Measurements from ENCODE around the gene DOCK1.
"Not testable (repeated sequence)": the region's sequence is repeated elsewhere in the genome, so short reads cannot be mapped to it uniquely, and the experiment has no call there.

Gene DOCK1

GRCh38 chr10:126913316-126913715 is 8.1 kb downstream of the DOCK1 start:
- no peak for DNase-seq
- Histone ChIP-seq H3K4me3 (ENCODE audit: low read depth, low read length) (no peak overlapping the region), H3K27me3 (ENCODE audit: insufficient read depth, low read length) (no peaks in the 10 kb centered on the region), H3K36me3 (ENCODE audit: control insufficient read depth in 1 of 2, insufficient read depth in 2 of 2, low read length in 2 of 2) (peaks cover 8 to 14% of the 10 kb centered on the region in 2 experiments), H3K27ac (ENCODE audit: low read depth, low read length) (no peak overlapping the region), H2BK12ac (ENCODE audit: low read length) (no peak overlapping the region), H3K23ac (ENCODE audit: low read length) (no peak overlapping the region), H3K4ac (ENCODE audit: low read depth, low read length) (peak overlapping the region; percentile 30), H3K4me2 (ENCODE audit: low read length) (no peak overlapping the region), H4K8ac (ENCODE audit: low read depth, low read length) (no peak overlapping the region), H3K79me1 (ENCODE audit: low read length) (no peaks in the 10 kb centered on the region), H3K9ac (ENCODE audit: low read length) (no peak overlapping the region), H2AK5ac (ENCODE audit: low read length) (no peak overlapping the region), H3K4me1 (ENCODE audit: control insufficient read depth in 1 of 2, insufficient read depth in 2 of 2, low read length in 2 of 2) (no peaks in the 10 kb centered on the region), H3K79me2 (ENCODE audit: control insufficient read depth, insufficient read depth, low read length, poor library complexity) (peaks cover 18% of the 10 kb centered on the region), H2BK5ac (ENCODE audit: low read depth, low read length, poor library complexity) (no peak overlapping the region), H4K91ac (ENCODE audit: low read depth, low read length) (no peak overlapping the region), H3K14ac (ENCODE audit: low read length) (no peak overlapping the region), H2AFZ (ENCODE audit: insufficient read depth, low read length, poor library complexity) (no peak overlapping the region), H2BK120ac (ENCODE audit: insufficient read depth, low read length, poor library complexity) (no peak overlapping the region), H4K12ac (ENCODE audit: low read depth, low read length) (no peak overlapping the region), H3K18ac (ENCODE audit: low read length) (no peak overlapping the region), H3K9me3 (ENCODE audit: insufficient read depth, low read depth, low read length) (peaks cover 2% of the 10 kb centered on the region)
- WGBS (ENCODE audit: extremely low coverage, insufficient coverage, insufficient read length) = no CpG with 5 or more reads among the region's 11 CpGs

- Histone ChIP-seq H2BK5ac (ENCODE audit: low read depth, low read length, poor library complexity) (no peak overlapping the region), H3K36me3 (ENCODE audit: control insufficient read depth in 1 of 2, insufficient read depth in 2 of 2, low read length in 2 of 2) (peaks cover 13 to 22% of the 10 kb centered on the region in 2 experiments), H3K4me3 (ENCODE audit: low read depth, low read length) (no peak overlapping the region), H4K91ac (ENCODE audit: low read depth, low read length) (no peak overlapping the region), H3K14ac (ENCODE audit: low read length) (no peak overlapping the region), H2AK5ac (ENCODE audit: low read length) (no peak overlapping the region), H3K27me3 (ENCODE audit: insufficient read depth, low read length) (no peaks in the 10 kb centered on the region), H3K27ac (ENCODE audit: low read depth, low read length) (no peak overlapping the region), H2BK12ac (ENCODE audit: low read length) (no peak overlapping the region), H3K79me2 (ENCODE audit: control insufficient read depth, insufficient read depth, low read length, poor library complexity) (peaks cover 13% of the 10 kb centered on the region), H3K4me1 (ENCODE audit: control insufficient read depth in 1 of 2, insufficient read depth in 2 of 2, low read length in 2 of 2) (no peaks in the 10 kb centered on the region), H3K18ac (ENCODE audit: low read length) (no peak overlapping the region), H2AFZ (ENCODE audit: insufficient read depth, low read length, poor library complexity) (no peak overlapping the region), H3K9me3 (ENCODE audit: insufficient read depth, low read depth, low read length) (no peaks in the 10 kb centered on the region), H4K8ac (ENCODE audit: low read depth, low read length) (no peak overlapping the region), H3K4ac (ENCODE audit: low read depth, low read length) (peak overlapping the region; percentile 33), H3K79me1 (ENCODE audit: low read length) (no peaks in the 10 kb centered on the region), H3K23ac (ENCODE audit: low read length) (no peak overlapping the region), H4K12ac (ENCODE audit: low read depth, low read length) (no peak overlapping the region), H3K9ac (ENCODE audit: low read length) (no peak overlapping the region), H2BK120ac (ENCODE audit: insufficient read depth, low read length, poor library complexity) (no peak overlapping the region), H3K4me2 (ENCODE audit: low read length) (no peak overlapping the region)
- WGBS (ENCODE audit: extremely low coverage, insufficient coverage, insufficient read length) = no CpG with 5 or more reads among the region's 1 CpG
- no peak for DNase-seq
These were observed 9.3 kb downstream of the DOCK1 start for GRCh38 chr10:126914561-126914960.

- not testable (repeated sequence) for H2BK5ac ChIP-seq (ENCODE audit: low read depth, low read length, poor library complexity); H3K27me3 ChIP-seq (ENCODE audit: insufficient read depth, low read length); H3K4ac ChIP-seq (ENCODE audit: low read depth, low read length); H4K12ac ChIP-seq (ENCODE audit: low read depth, low read length); H2AK5ac ChIP-seq (ENCODE audit: low read length); H3K9ac ChIP-seq (ENCODE audit: low read length); H3K4me2 ChIP-seq (ENCODE audit: low read length); H3K18ac ChIP-seq (ENCODE audit: low read length); H3K23ac ChIP-seq (ENCODE audit: low read length); DNase-seq; H3K4me1 ChIP-seq (ENCODE audit: control insufficient read depth in 1 of 2, insufficient read depth in 2 of 2, low read length in 2 of 2); H3K27ac ChIP-seq (ENCODE audit: low read depth, low read length); H3K9me3 ChIP-seq (ENCODE audit: insufficient read depth, low read depth, low read length); H2BK12ac ChIP-seq (ENCODE audit: low read length); H2BK120ac ChIP-seq (ENCODE audit: insufficient read depth, low read length, poor library complexity); H3K4me3 ChIP-seq (ENCODE audit: low read depth, low read length); H3K79me1 ChIP-seq (ENCODE audit: low read length); H3K79me2 ChIP-seq (ENCODE audit: control insufficient read depth, insufficient read depth, low read length, poor library complexity); H4K91ac ChIP-seq (ENCODE audit: low read depth, low read length); H4K8ac ChIP-seq (ENCODE audit: low read depth, low read length); H2AFZ ChIP-seq (ENCODE audit: insufficient read depth, low read length, poor library complexity); H3K14ac ChIP-seq (ENCODE audit: low read length)
- no CpG with 5 or more reads among the region's 12 CpGs for WGBS (ENCODE audit: extremely low coverage, insufficient coverage, insufficient read length)
- peaks cover 14 to 17% of the 10 kb centered on the region in 2 experiments for H3K36me3 ChIP-seq (ENCODE audit: control insufficient read depth in 1 of 2, insufficient read depth in 2 of 2, low read length in 2 of 2)
These were observed 11.7 kb downstream of the DOCK1 start for GRCh38 chr10:126916952-126917351.

- peaks cover 4% of the 10 kb centered on the region for H3K79me2 ChIP-seq (ENCODE audit: control insufficient read depth, insufficient read depth, low read length, poor library complexity)
- H3K23ac ChIP-seq (ENCODE audit: low read length) = no peak overlapping the region
- no peaks in the 10 kb centered on the region for H3K79me1 ChIP-seq (ENCODE audit: low read length)
- H3K27me3 ChIP-seq (ENCODE audit: insufficient read depth, low read length) = no peaks in the 10 kb centered on the region
- no peak overlapping the region for H2BK5ac ChIP-seq (ENCODE audit: low read depth, low read length, poor library complexity)
- DNase-seq = no peak
- H2BK12ac ChIP-seq (ENCODE audit: low read length) = no peak overlapping the region
- H4K12ac ChIP-seq (ENCODE audit: low read depth, low read length) = no peak overlapping the region
- H3K4me1 ChIP-seq (ENCODE audit: control insufficient read depth in 1 of 2, insufficient read depth in 2 of 2, low read length in 2 of 2) = no peaks in the 10 kb centered on the region
- no peak overlapping the region for H3K14ac ChIP-seq (ENCODE audit: low read length)
- no peak overlapping the region for H4K8ac ChIP-seq (ENCODE audit: low read depth, low read length)
- H3K27ac ChIP-seq (ENCODE audit: low read depth, low read length) = no peak overlapping the region
- no peak overlapping the region for H3K18ac ChIP-seq (ENCODE audit: low read length)
- no peak overlapping the region for H3K9ac ChIP-seq (ENCODE audit: low read length)
- peak overlapping the region; percentile 39 for H3K4ac ChIP-seq (ENCODE audit: low read depth, low read length)
- no peaks in the 10 kb centered on the region for H3K9me3 ChIP-seq (ENCODE audit: insufficient read depth, low read depth, low read length)
- no peak overlapping the region for H2AK5ac ChIP-seq (ENCODE audit: low read length)
- no CpG with 5 or more reads among the region's 7 CpGs for WGBS (ENCODE audit: extremely low coverage, insufficient coverage, insufficient read length)
- H3K4me3 ChIP-seq (ENCODE audit: low read depth, low read length) = no peak overlapping the region
- peaks cover 14 to 17% of the 10 kb centered on the region in 2 experiments for H3K36me3 ChIP-seq (ENCODE audit: control insufficient read depth in 1 of 2, insufficient read depth in 2 of 2, low read length in 2 of 2)
- no peak overlapping the region for H2AFZ ChIP-seq (ENCODE audit: insufficient read depth, low read length, poor library complexity)
- no peak overlapping the region for H2BK120ac ChIP-seq (ENCODE audit: insufficient read depth, low read length, poor library complexity)
- H3K4me2 ChIP-seq (ENCODE audit: low read length) = no peak overlapping the region
- H4K91ac ChIP-seq (ENCODE audit: low read depth, low read length) = no peak overlapping the region
These were observed 12.1 kb downstream of the DOCK1 start for GRCh38 chr10:126917375-126917774.

All from trophoblast cell (in vitro differentiated cells and primary cell).